Lower leg skin (tissue), 4 donors: ENCODE results near the gene MROH9. TPM values are rescaled to one million over a fixed set of nuclear protein-coding genes. Genes with fewer than 3 reads are reported as not detected.

Experiments used
- DNase-seq, 2 donors: peaks; one replicate each; pipeline ENCODE4 v3.0.0-alpha.2; 2019; ENCODE audit warnings: low spot score in 2 of 2
- H3K4me3 ChIP-seq: fragments of 200-600 bp; sonication (generic); 2 replicates; pipeline ENCODE4 v1.5.1; 2017; ENCODE audit warnings: mild to moderate bottlenecking, low read depth; ENCODE audit not compliant: poor library complexity, severe bottlenecking
- CTCF ChIP-seq, 3 donors: fragments of 450-650 bp; IDR thresholded peaks; one replicate each; pipeline ENCODE4 v1.5.1; 2016; ENCODE audit warnings: antibody characterized with exemption in 3 of 3, mild to moderate bottlenecking in 3 of 3, moderate library complexity in 2 of 3
- POLR2A ChIP-seq, 2 donors: fragments of 450-650 bp; IDR thresholded peaks; one replicate each; pipeline ENCODE4 v1.6.1; 2016 to 2017; ENCODE audit warnings: antibody characterized with exemption in 2 of 2, mild to moderate bottlenecking in 1 of 2, moderate library complexity in 1 of 2
- WGBS, 2 donors: methylation state at CpG; one replicate each; pipeline ENCODE4 v1.1.5; 2018; 5-methylcytosine and 5-hydroxymethylcytosine counted together
- intact Hi-C: fragments of 100-400 bp; cut with DNase I; formaldehyde crosslinking; loops from one replicate; pipeline ENCODE4 v1.15.0; 2023; ENCODE audit warnings: low total_unique reads
- total RNA-seq, 4 donors: library from RNA; depleted of rRNA; stranded (reverse); fragments of >200 nt; gene quantifications; one replicate each; pipeline ENCODE4 v1.1.0, GENCODE V29; 2016

Gene MROH9
- total RNA-seq, 4 donors from 2014 or later = not detected

GRCh38 chr1:170985406-170985805, 50.1 kb downstream of the MROH9 start:
- intact Hi-C loops = no loop called here
- no peak overlapping the region for H3K4me3 ChIP-seq
- TF ChIP-seq POLR2A (IDR thresholded peaks at IDR 0.05) = no peak
- no peak for TF ChIP-seq CTCF (IDR thresholded peaks at IDR 0.05)
- WGBS, 2 donors = 91 to 95% methylated on average over 1 of the region's 1 CpG
- DNase-seq = no peak

- TF ChIP-seq CTCF (IDR thresholded peaks at IDR 0.05) = no peak
- TF ChIP-seq POLR2A (IDR thresholded peaks at IDR 0.05) = no peak
- DNase-seq = no peak
- no peak overlapping the region for H3K4me3 ChIP-seq
- 80 to 91% methylated on average over 3 of the region's 3 CpGs for whole genome bisulfite sequencing, 2 donors
- intact Hi-C loops = no loop called here
These were observed 51.6 kb downstream of the MROH9 start for GRCh38 chr1:170986901-170987300.

GRCh38 chr1:170987424-170987823, 52.1 kb downstream of the MROH9 start:
- no peak overlapping the region for H3K4me3 ChIP-seq
- TF ChIP-seq CTCF (IDR thresholded peaks at IDR 0.05) (no peak), POLR2A (IDR thresholded peaks at IDR 0.05) (no peak)
- intact Hi-C loops = no loop called here
- 83 to 93% methylated on average over 5 of the region's 5 CpGs for WGBS, 2 donors
- no peak for DNase-seq

GRCh38 chr1:170993151-170993550, 57.8 kb downstream of the MROH9 start:
- no peak overlapping the region for H3K4me3 ChIP-seq
- intact Hi-C loops = no loop called here
- no peak for TF ChIP-seq POLR2A (IDR thresholded peaks at IDR 0.05)
- no peak for TF ChIP-seq CTCF (IDR thresholded peaks at IDR 0.05)
- DNase-seq = no peak

- TF ChIP-seq CTCF (IDR thresholded peaks at IDR 0.05) (no peak), POLR2A (IDR thresholded peaks at IDR 0.05) (no peak)
- no peak overlapping the region for H3K4me3 ChIP-seq
- intact Hi-C loops = no loop called here
- 95 to 97% methylated on average over 1 of the region's 1 CpG for WGBS, 2 donors
- no peak for DNase-seq
These were observed 58.4 kb downstream of the MROH9 start for GRCh38 chr1:170993717-170994116.

GRCh38 chr1:171014880-171015279, 79.5 kb downstream of the MROH9 start:
- intact Hi-C loops = no loop called here
- no peak for TF ChIP-seq POLR2A (IDR thresholded peaks at IDR 0.05)
- TF ChIP-seq CTCF (IDR thresholded peaks at IDR 0.05) = no peak
- no peak for DNase-seq
- 77 to 83% methylated on average over 4 of the region's 4 CpGs for WGBS, 2 donors
- no peak overlapping the region for H3K4me3 ChIP-seq
